ENCODE data around the gene CDK13.
"Not testable (repeated sequence)": the region's sequence is repeated elsewhere in the genome, so short reads cannot be mapped to it uniquely, and the experiment has no call there.

GRCh38 chr7:40148247-40148580, 198.2 kb downstream of the CDK13 start:
- not testable (repeated sequence) for TF ChIP-seq CTCF (tag by site-specific recombination; IDR thresholded peaks at IDR 0.05); ZNF488 (tag by site-specific recombination; IDR thresholded peaks at IDR 0.05); KLF16 (tag by site-specific recombination; IDR thresholded peaks at IDR 0.05); ZNF211 (tag by site-specific recombination; IDR thresholded peaks at IDR 0.05; ENCODE audit: low read depth); YY2 (tag by site-specific recombination; IDR thresholded peaks at IDR 0.05); ZNF148 (tag by site-specific recombination; IDR thresholded peaks at IDR 0.05; ENCODE audit: borderline replicate concordance); PRDM1 (tag by site-specific recombination; IDR thresholded peaks at IDR 0.05); ZBTB8A (tag by site-specific recombination; IDR thresholded peaks at IDR 0.05); ZNF274 (IDR thresholded peaks at IDR 0.05; ENCODE audit: low read length); ZNF274 (tag by site-specific recombination; IDR thresholded peaks at IDR 0.05; ENCODE audit: borderline replicate concordance); ZNF521 (tag by site-specific recombination; IDR thresholded peaks at IDR 0.05); ZNF600 (tag by site-specific recombination; IDR thresholded peaks at IDR 0.05)
- TF ChIP-seq, protein P1, sequence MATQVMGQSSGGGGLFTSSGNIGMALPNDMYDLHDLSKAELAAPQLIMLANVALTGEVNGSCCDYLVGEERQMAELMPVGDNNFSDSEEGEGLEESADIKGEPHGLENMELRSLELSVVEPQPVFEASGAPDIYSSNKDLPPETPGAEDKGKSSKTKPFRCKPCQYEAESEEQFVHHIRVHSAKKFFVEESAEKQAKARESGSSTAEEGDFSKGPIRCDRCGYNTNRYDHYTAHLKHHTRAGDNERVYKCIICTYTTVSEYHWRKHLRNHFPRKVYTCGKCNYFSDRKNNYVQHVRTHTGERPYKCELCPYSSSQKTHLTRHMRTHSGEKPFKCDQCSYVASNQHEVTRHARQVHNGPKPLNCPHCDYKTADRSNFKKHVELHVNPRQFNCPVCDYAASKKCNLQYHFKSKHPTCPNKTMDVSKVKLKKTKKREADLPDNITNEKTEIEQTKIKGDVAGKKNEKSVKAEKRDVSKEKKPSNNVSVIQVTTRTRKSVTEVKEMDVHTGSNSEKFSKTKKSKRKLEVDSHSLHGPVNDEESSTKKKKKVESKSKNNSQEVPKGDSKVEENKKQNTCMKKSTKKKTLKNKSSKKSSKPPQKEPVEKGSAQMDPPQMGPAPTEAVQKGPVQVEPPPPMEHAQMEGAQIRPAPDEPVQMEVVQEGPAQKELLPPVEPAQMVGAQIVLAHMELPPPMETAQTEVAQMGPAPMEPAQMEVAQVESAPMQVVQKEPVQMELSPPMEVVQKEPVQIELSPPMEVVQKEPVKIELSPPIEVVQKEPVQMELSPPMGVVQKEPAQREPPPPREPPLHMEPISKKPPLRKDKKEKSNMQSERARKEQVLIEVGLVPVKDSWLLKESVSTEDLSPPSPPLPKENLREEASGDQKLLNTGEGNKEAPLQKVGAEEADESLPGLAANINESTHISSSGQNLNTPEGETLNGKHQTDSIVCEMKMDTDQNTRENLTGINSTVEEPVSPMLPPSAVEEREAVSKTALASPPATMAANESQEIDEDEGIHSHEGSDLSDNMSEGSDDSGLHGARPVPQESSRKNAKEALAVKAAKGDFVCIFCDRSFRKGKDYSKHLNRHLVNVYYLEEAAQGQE (tag by site-specific recombination; IDR thresholded peaks at IDR 0.05), result not testable (repeated sequence)
- TF ChIP-seq, protein P2, sequence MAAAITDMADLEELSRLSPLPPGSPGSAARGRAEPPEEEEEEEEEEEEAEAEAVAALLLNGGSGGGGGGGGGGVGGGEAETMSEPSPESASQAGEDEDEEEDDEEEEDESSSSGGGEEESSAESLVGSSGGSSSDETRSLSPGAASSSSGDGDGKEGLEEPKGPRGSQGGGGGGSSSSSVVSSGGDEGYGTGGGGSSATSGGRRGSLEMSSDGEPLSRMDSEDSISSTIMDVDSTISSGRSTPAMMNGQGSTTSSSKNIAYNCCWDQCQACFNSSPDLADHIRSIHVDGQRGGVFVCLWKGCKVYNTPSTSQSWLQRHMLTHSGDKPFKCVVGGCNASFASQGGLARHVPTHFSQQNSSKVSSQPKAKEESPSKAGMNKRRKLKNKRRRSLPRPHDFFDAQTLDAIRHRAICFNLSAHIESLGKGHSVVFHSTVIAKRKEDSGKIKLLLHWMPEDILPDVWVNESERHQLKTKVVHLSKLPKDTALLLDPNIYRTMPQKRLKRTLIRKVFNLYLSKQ (tag by site-specific recombination; IDR thresholded peaks at IDR 0.05; ENCODE audit: borderline replicate concordance), result not testable (repeated sequence)
